Psoas muscle (tissue), 8 donors: ENCODE results near the gene PCED1B. TPM values are rescaled to one million over a fixed set of nuclear protein-coding genes. Genes with fewer than 3 reads are reported as not detected.

Experiments
- ATAC-seq, 4 donors: fragments of 200-7000 bp; cut with Tn5 transposase; one replicate each; pipeline ENCODE4 v1.9.1; 2020; ENCODE audit warnings: moderate library complexity in 3 of 4, mild to moderate bottlenecking in 2 of 4
- DNase-seq, 2 donors: peaks; one replicate each; pipeline ENCODE4 v3.0.0-alpha.2; 2020
- H3K27ac ChIP-seq: fragments of 200-600 bp; one replicate; pipeline ENCODE4 v1.8.0; 2022
- H3K27me3 ChIP-seq, 3 donors: fragments of 200-600 bp in 1 of 3; one replicate each; pipeline versions ENCODE4 v1.6.1 to v1.8.0; 2013 to 2022; ENCODE audit warnings: low read length in 2 of 3, mild to moderate bottlenecking in 2 of 3, moderate library complexity in 1 of 3; ENCODE audit not compliant: insufficient read depth in 3 of 3
- H3K36me3 ChIP-seq, 2 donors: fragments of 200-600 bp in 1 of 2; one replicate each; pipeline versions ENCODE4 v1.6.1 to v1.8.0; 2013 to 2022; ENCODE audit warnings: low read depth in 1 of 2, mild to moderate bottlenecking in 1 of 2, moderate library complexity in 1 of 2; ENCODE audit not compliant: insufficient read depth in 1 of 2
- H3K4me1 ChIP-seq: fragments of 200-600 bp; one replicate; pipeline ENCODE4 v1.8.0; 2022
- H3K4me3 ChIP-seq: fragments of 200-600 bp; one replicate; pipeline ENCODE4 v1.8.0; 2022; ENCODE audit warnings: mild to moderate bottlenecking
- H3K9me3 ChIP-seq: fragments of 200-600 bp; one replicate; pipeline ENCODE4 v1.8.0; 2022
- WGBS, 3 donors: extraction: QIAGEN DNeasy Blood & Tissue Kit; methylation state at CpG; one replicate each; pipeline versions ENCODE4 v1.1.6 to v1.1.7; 2013; 5-methylcytosine and 5-hydroxymethylcytosine counted together
- intact Hi-C, 2 donors: fragments of 100-400 bp; cut with DNase I; formaldehyde crosslinking; loops; one replicate each; pipeline versions ENCODE4 v1.11.0 to v1.14.2; 2022
- polyA plus RNA-seq, 3 donors: library from polyadenylated mRNA; stranded (reverse); fragments of 200-250 nt; gene quantifications; one replicate each; pipeline ENCODE4 v1.2.3, GENCODE V29; 2013
- total RNA-seq, 4 donors: library from RNA; stranded (reverse); fragmentation: NEBNext Ultra II Directional in 2 of 4; extraction: Animal tissue kit (Norgen Biotek cat#: 25700) in 2 of 4; gene quantifications; one replicate each; pipeline versions ENCODE4 v1.2.1 to v1.2.4, GENCODE V29; 2021 to 2023
- TF ChIP-seq, protein P1 (sequence below): fragments of 200-600 bp; IDR thresholded peaks from one replicate; pipeline ENCODE4 v1.8.0; 2022; ENCODE audit warnings: antibody characterized with exemption
- donor health status: healthy with polysubstance abuse.
- donor health status: DM: no; HTN: no; CAD: no; lungs with moderate emphysema.
- donor health status: Bipolar disorder and iron deficiency.
- donor health status: healthy.
- donor health status: DM: yes; HTN: yes; CAD: no.
- donor health status: DM: no; HTN: no; CAD: no.
- donor health status: DM: no; HTN: no; CAD: no.
- donor health status: DM: yes; HTN: yes; CAD: no.

The PCED1B gene
- total and polyA plus RNA-seq, 7 donors = 0.18 to 1.2 (median 0.38) TPM

GRCh38 chr12:47249719-47250357 is 170.4 kb downstream of the PCED1B start:
- H3K4me1 ChIP-seq = no peaks in the 10 kb centered on the region
- no peak overlapping the region for H3K27ac ChIP-seq
- 44 to 61% (median 50%) methylated on average over 7 of the region's 7 CpGs for WGBS, 3 donors
- no peaks in the 10 kb centered on the region for H3K9me3 ChIP-seq
- TF ChIP-seq, protein P1, sequence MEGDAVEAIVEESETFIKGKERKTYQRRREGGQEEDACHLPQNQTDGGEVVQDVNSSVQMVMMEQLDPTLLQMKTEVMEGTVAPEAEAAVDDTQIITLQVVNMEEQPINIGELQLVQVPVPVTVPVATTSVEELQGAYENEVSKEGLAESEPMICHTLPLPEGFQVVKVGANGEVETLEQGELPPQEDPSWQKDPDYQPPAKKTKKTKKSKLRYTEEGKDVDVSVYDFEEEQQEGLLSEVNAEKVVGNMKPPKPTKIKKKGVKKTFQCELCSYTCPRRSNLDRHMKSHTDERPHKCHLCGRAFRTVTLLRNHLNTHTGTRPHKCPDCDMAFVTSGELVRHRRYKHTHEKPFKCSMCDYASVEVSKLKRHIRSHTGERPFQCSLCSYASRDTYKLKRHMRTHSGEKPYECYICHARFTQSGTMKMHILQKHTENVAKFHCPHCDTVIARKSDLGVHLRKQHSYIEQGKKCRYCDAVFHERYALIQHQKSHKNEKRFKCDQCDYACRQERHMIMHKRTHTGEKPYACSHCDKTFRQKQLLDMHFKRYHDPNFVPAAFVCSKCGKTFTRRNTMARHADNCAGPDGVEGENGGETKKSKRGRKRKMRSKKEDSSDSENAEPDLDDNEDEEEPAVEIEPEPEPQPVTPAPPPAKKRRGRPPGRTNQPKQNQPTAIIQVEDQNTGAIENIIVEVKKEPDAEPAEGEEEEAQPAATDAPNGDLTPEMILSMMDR = no peak
- H3K27me3 ChIP-seq = no peaks in the 10 kb centered on the region
- DNase-seq (no peak), ATAC-seq (no peak)
- H3K4me3 ChIP-seq = no peak overlapping the region
- no peaks in the 10 kb centered on the region for H3K36me3 ChIP-seq
- intact Hi-C loops = no loop called here

GRCh38 chr12:47251919-47252318 is 172.5 kb downstream of the PCED1B start:
- no peak overlapping the region for H3K4me3 ChIP-seq
- TF ChIP-seq, protein P1 = no peak
- 79 to 95% (median 94%) methylated on average over 3 of the region's 3 CpGs for WGBS, 3 donors
- H3K4me1 ChIP-seq = no peaks in the 10 kb centered on the region
- H3K27me3 ChIP-seq = no peaks in the 10 kb centered on the region
- H3K9me3 ChIP-seq = peaks cover 3% of the 10 kb centered on the region
- DNase-seq (no peak), ATAC-seq (no peak)
- no peaks in the 10 kb centered on the region for H3K36me3 ChIP-seq
- H3K27ac ChIP-seq = no peak overlapping the region
- intact Hi-C loops = no loop called here

GRCh38 chr12:47264951-47265350 is 185.5 kb downstream of the PCED1B start:
- H3K9me3 ChIP-seq = no peaks in the 10 kb centered on the region
- no peak for ATAC-seq
- no peaks in the 10 kb centered on the region for H3K27me3 ChIP-seq
- H3K27ac ChIP-seq = no peak overlapping the region
- no peak for DNase-seq
- 82 to 88% (median 87%) methylated on average over 4 of the region's 4 CpGs for WGBS, 3 donors
- H3K36me3 ChIP-seq = no peaks in the 10 kb centered on the region
- H3K4me3 ChIP-seq = no peak overlapping the region
- intact Hi-C loops = no loop called here
- TF ChIP-seq, protein P1 = no peak
- H3K4me1 ChIP-seq = no peaks in the 10 kb centered on the region

DNA sequence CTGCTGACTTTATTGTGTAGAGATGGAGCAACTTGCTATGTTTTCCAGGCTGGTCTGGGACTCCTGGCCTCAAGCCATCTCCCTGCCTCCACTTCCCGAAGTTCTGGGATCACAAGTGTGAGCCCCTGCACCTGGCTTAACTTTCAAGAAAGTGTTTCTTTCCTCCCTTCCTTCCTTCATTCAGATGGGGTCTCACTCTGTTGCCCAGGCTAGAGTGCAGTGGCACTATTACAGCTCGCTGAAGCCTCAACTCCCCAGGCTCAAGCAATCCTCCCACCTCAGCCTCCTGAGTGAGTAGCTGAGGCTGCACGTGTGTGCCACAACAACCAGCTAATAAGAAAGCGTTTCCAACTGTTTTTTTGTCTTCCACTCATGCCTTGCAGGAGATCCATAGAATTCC is 186.0 kb downstream of the PCED1B start:
- 72 to 84% (median 72%) methylated on average over 4 of the region's 4 CpGs for WGBS, 3 donors
- H3K27me3 ChIP-seq = no peaks in the 10 kb centered on the region
- no peaks in the 10 kb centered on the region for H3K9me3 ChIP-seq
- DNase-seq (no peak), ATAC-seq (no peak)
- H3K4me1 ChIP-seq = no peaks in the 10 kb centered on the region
- TF ChIP-seq, protein P1 = no peak
- H3K4me3 ChIP-seq = no peak overlapping the region
- no peak overlapping the region for H3K27ac ChIP-seq
- no peaks in the 10 kb centered on the region for H3K36me3 ChIP-seq
- intact Hi-C loops = no loop called here

- 87 to 92% (median 91%) methylated on average over 4 of the region's 4 CpGs for WGBS, 3 donors
- intact Hi-C loops = no loop called here
- H3K27me3 ChIP-seq = no peaks in the 10 kb centered on the region
- no peak overlapping the region for H3K4me3 ChIP-seq
- no peaks in the 10 kb centered on the region for H3K4me1 ChIP-seq
- no peak for ATAC-seq
- DNase-seq = no peak
- no peaks in the 10 kb centered on the region for H3K9me3 ChIP-seq
- no peaks in the 10 kb centered on the region for H3K36me3 ChIP-seq
- no peak overlapping the region for H3K27ac ChIP-seq
- TF ChIP-seq, protein P1 = no peak
Observed at GRCh38 chr12:47267571-47267970, 188.2 kb downstream of the PCED1B start.
